ENCODE data around the gene APCDD1.

The APCDD1 gene

GRCh38 chr18:10460414-10461018 lies 6.1 kb downstream of the APCDD1 start:
- Histone ChIP-seq H3K36me3 (replicated peaks; ENCODE audit: low read depth, low read length) (no peaks in the 10 kb centered on the region), H3K79me2 (ENCODE audit: low read length) (no peaks in the 10 kb centered on the region), H3K9ac (ENCODE audit: low read length) (no peak overlapping the region), H3K4me2 (ENCODE audit: low read length) (no peak overlapping the region), H4K20me1 (ENCODE audit: insufficient read depth, low read length) (no peaks in the 10 kb centered on the region), H3K9me3 (ENCODE audit: insufficient read depth, low read length) (no peaks in the 10 kb centered on the region), H3K27me3 (ENCODE audit: low read depth, low read length) (peaks cover 4% of the 10 kb centered on the region; the same call in 1 of the 2 replicates), H3K4me3 (ENCODE audit: low read length) (no peak overlapping the region), H2AFZ (ENCODE audit: low read depth, low read length) (no peak overlapping the region), H3K27ac (ENCODE audit: low read length) (no peak overlapping the region), H3K4me1 (ENCODE audit: low read length) (no peaks in the 10 kb centered on the region)
- TF ChIP-seq CTCF (IDR thresholded peaks at IDR 0.05; ENCODE audit: low read depth, low read length): no peak
- no peak for TF ChIP-seq EZH2phosphoT487 (IDR thresholded peaks at IDR 0.05; ENCODE audit: low read depth)

GRCh38 chr18:10461989-10462388 lies 7.6 kb downstream of the APCDD1 start:
- no peaks in the 10 kb centered on the region for H4K20me1 ChIP-seq (ENCODE audit: insufficient read depth, low read length)
- H3K9ac ChIP-seq (ENCODE audit: low read length): no peak overlapping the region
- TF ChIP-seq EZH2phosphoT487 (IDR thresholded peaks at IDR 0.05; ENCODE audit: low read depth) (no peak), CTCF (IDR thresholded peaks at IDR 0.05; ENCODE audit: low read depth, low read length) (no peak)
- no peaks in the 10 kb centered on the region for H3K36me3 ChIP-seq (replicated peaks; ENCODE audit: low read depth, low read length)
- H3K27ac ChIP-seq (ENCODE audit: low read length): no peak overlapping the region
- H3K27me3 ChIP-seq (ENCODE audit: low read depth, low read length): peaks cover 14% of the 10 kb centered on the region
- H3K4me1 ChIP-seq (ENCODE audit: low read length): no peaks in the 10 kb centered on the region
- no peak overlapping the region for H2AFZ ChIP-seq (ENCODE audit: low read depth, low read length)
- H3K4me2 ChIP-seq (ENCODE audit: low read length): no peak overlapping the region
- no peaks in the 10 kb centered on the region for H3K79me2 ChIP-seq (ENCODE audit: low read length)
- no peak overlapping the region for H3K4me3 ChIP-seq (ENCODE audit: low read length)
- H3K9me3 ChIP-seq (ENCODE audit: insufficient read depth, low read length): no peaks in the 10 kb centered on the region

GRCh38 chr18:10462597-10462996 lies 8.2 kb downstream of the APCDD1 start:
- Histone ChIP-seq H3K9me3 (ENCODE audit: insufficient read depth, low read length) (no peaks in the 10 kb centered on the region), H3K36me3 (replicated peaks; ENCODE audit: low read depth, low read length) (no peaks in the 10 kb centered on the region), H3K4me3 (ENCODE audit: low read length) (no peak overlapping the region), H3K79me2 (ENCODE audit: low read length) (no peaks in the 10 kb centered on the region), H3K4me1 (ENCODE audit: low read length) (no peaks in the 10 kb centered on the region), H3K27ac (ENCODE audit: low read length) (no peak overlapping the region), H3K9ac (ENCODE audit: low read length) (no peak overlapping the region), H4K20me1 (ENCODE audit: insufficient read depth, low read length) (no peaks in the 10 kb centered on the region), H3K27me3 (ENCODE audit: low read depth, low read length) (peaks cover 14% of the 10 kb centered on the region), H2AFZ (ENCODE audit: low read depth, low read length) (no peak overlapping the region), H3K4me2 (ENCODE audit: low read length) (no peak overlapping the region)
- TF ChIP-seq EZH2phosphoT487 (IDR thresholded peaks at IDR 0.05; ENCODE audit: low read depth): no peak
- TF ChIP-seq CTCF (IDR thresholded peaks at IDR 0.05; ENCODE audit: low read depth, low read length): no peak

GRCh38 chr18:10463096-10463495 lies 8.7 kb downstream of the APCDD1 start:
- Histone ChIP-seq H3K79me2 (ENCODE audit: low read length) (no peaks in the 10 kb centered on the region), H3K27me3 (ENCODE audit: low read depth, low read length) (peaks cover 18% of the 10 kb centered on the region), H3K27ac (ENCODE audit: low read length) (no peak overlapping the region), H3K4me3 (ENCODE audit: low read length) (no peak overlapping the region), H3K4me1 (ENCODE audit: low read length) (no peaks in the 10 kb centered on the region), H2AFZ (ENCODE audit: low read depth, low read length) (no peak overlapping the region), H3K9ac (ENCODE audit: low read length) (no peak overlapping the region), H4K20me1 (ENCODE audit: insufficient read depth, low read length) (no peaks in the 10 kb centered on the region), H3K4me2 (ENCODE audit: low read length) (no peak overlapping the region), H3K9me3 (ENCODE audit: insufficient read depth, low read length) (no peaks in the 10 kb centered on the region), H3K36me3 (replicated peaks; ENCODE audit: low read depth, low read length) (no peaks in the 10 kb centered on the region)
- no peak for TF ChIP-seq CTCF (IDR thresholded peaks at IDR 0.05; ENCODE audit: low read depth, low read length)
- TF ChIP-seq EZH2phosphoT487 (IDR thresholded peaks at IDR 0.05; ENCODE audit: low read depth): no peak
